PC-3 (cell line): Measurements from ENCODE around the gene RBMS2.

Experiments
- EZH2 ChIP-seq: fragments of 300-600 bp; sonication (generic); IDR thresholded peaks from one replicate; pipeline ENCODE4 v1.6.1; 2017; ENCODE audit warnings: antibody characterized with exemption, mild to moderate bottlenecking, low read length; ENCODE audit not compliant: unreplicated experiment
- TF ChIP-seq, protein P1 (sequence below): fragments of 300-600 bp; sonication (generic); conservative IDR thresholded peaks from 2 replicates; pipeline ENCODE4 v1.5.1; 2017; ENCODE audit warnings: antibody characterized with exemption, low read depth, mild to moderate bottlenecking, low read length

DNA sequence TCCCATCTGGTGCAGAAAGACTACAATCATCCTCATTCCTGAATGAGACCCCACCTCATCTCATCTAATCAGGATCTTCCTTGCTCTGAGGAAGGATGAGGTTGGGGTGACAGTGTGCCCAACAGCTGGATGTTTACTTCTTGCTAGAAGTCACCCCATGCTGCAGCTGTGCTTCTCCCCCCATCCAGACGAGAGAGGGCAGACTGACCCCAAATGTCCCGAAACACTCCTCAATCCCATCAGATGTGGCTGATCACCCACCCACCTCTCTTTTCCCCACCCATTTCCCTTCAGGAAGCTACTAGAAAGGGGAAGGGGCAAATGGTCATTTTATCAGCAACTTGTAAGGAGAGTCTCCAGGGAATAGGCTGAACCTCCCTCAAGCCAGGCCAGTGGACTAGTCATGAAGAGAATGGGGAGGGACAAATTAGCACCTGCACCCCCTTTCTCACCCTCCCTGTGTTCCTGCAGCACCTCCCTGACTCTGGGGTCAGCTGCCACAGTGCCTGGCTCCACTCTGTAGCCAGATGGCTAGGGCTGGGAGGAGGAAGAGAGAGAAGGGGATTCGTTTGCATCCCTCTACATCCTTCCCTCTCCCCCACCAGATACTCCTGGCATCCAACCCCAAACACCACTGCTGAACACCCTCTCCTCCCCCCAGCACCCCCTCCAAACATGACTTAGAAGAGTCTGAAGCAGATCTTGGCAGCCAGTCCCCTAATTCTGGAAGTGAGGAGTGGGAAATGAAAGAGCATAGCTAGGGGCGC is 111.3 kb downstream of the RBMS2 start:
- TF ChIP-seq, protein P1, sequence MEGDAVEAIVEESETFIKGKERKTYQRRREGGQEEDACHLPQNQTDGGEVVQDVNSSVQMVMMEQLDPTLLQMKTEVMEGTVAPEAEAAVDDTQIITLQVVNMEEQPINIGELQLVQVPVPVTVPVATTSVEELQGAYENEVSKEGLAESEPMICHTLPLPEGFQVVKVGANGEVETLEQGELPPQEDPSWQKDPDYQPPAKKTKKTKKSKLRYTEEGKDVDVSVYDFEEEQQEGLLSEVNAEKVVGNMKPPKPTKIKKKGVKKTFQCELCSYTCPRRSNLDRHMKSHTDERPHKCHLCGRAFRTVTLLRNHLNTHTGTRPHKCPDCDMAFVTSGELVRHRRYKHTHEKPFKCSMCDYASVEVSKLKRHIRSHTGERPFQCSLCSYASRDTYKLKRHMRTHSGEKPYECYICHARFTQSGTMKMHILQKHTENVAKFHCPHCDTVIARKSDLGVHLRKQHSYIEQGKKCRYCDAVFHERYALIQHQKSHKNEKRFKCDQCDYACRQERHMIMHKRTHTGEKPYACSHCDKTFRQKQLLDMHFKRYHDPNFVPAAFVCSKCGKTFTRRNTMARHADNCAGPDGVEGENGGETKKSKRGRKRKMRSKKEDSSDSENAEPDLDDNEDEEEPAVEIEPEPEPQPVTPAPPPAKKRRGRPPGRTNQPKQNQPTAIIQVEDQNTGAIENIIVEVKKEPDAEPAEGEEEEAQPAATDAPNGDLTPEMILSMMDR, result no peak
- no peak for TF ChIP-seq EZH2
